H1 (cell line): Measurements from ENCODE around the gene SOX13. TPM values are rescaled to one million over a fixed set of nuclear protein-coding genes. Genes with fewer than 3 reads are reported as not detected.

ENCODE experiments used
- CTCF ChIA-PET: fragments of 300-600 bp; sonication (Branson Sonifier 250); formaldehyde crosslinking; loops from one replicate; lab custom pipeline; 2021; ENCODE audit not compliant: partially characterized antibody; lab: Charles Lee
- POLR2A ChIA-PET: fragments of 300-600 bp; sonication (Branson Sonifier 250); formaldehyde crosslinking; loops from one replicate; lab custom pipeline; 2021; ENCODE audit warnings: inconsistent platforms; ENCODE audit not compliant: partially characterized antibody; lab: Charles Lee
- DNase-seq, 2 experiments: peaks; one replicate each; pipeline versions ENCODE4 v3.0.0 to v3.0.0-alpha.2; 2010 to 2022; ENCODE audit warnings: low spot score in 2 of 2, low read depth in 1 of 2, mixed read lengths in 1 of 2
- FAIRE-seq: peaks from 2 replicates; lab custom pipeline; 2011; peaks lifted over from hg19 to GRCh38; lab: Jason Lieb, UNC
- H2AFZ ChIP-seq: 2 replicates; pipeline ENCODE4 v1.8.1; 2012; ENCODE audit warnings: low read length, inconsistent platforms
- H2AK5ac ChIP-seq: 2 replicates; pipeline ENCODE4 v1.6.1; 2013; ENCODE audit warnings: low read depth, low read length
- H2BK120ac ChIP-seq: replicated peaks from 2 replicates; pipeline ENCODE3; 2013; ENCODE audit warnings: low read depth, low read length, inconsistent platforms
- H2BK12ac ChIP-seq: 2 replicates; pipeline ENCODE4 v1.6.1; 2013; ENCODE audit warnings: low read depth, low read length
- H2BK15ac ChIP-seq: 2 replicates; pipeline ENCODE4 v1.6.1; 2013; ENCODE audit warnings: low read length
- H2BK20ac ChIP-seq: 2 replicates; pipeline ENCODE4 v1.6.1; 2013; ENCODE audit warnings: low read length
- H2BK5ac ChIP-seq: 2 replicates; pipeline ENCODE4 v1.6.1; 2013; ENCODE audit warnings: low read depth, low read length
- H3K14ac ChIP-seq: 2 replicates; pipeline ENCODE4 v1.6.1; 2013; ENCODE audit warnings: inconsistent platforms; ENCODE audit not compliant: insufficient read length
- H3K18ac ChIP-seq: 2 replicates; pipeline ENCODE4 v1.6.1; 2013; ENCODE audit warnings: low read length; ENCODE audit errors: extremely low read depth
- H3K23ac ChIP-seq: 2 replicates; pipeline ENCODE4 v1.6.1; 2013; ENCODE audit warnings: inconsistent platforms; ENCODE audit not compliant: insufficient read length
- H3K23me2 ChIP-seq: 2 replicates; pipeline ENCODE4 v1.6.1; 2013; ENCODE audit warnings: low read depth, low read length
- H3K27ac ChIP-seq: 2 replicates; pipeline ENCODE4 v1.6.1; 2011; ENCODE audit warnings: low read depth, low read length, inconsistent platforms
- H3K27me3 ChIP-seq, 4 experiments: replicated peaks in 1 of 4; 1 replicate in 1 of 4; 2 replicates in 3 of 4; pipeline versions ENCODE4 v1.6.1 to v1.8.1; 2011 to 2013; ENCODE audit warnings: low read length in 3 of 4, mild to moderate bottlenecking in 3 of 4, inconsistent platforms in 2 of 4, mixed read lengths in 2 of 4, moderate library complexity in 1 of 4; ENCODE audit not compliant: control insufficient read depth in 3 of 4, insufficient read depth in 3 of 4; ENCODE audit errors: extremely low read depth in 1 of 4
- H3K36me3 ChIP-seq, 4 experiments: 2 replicates each; pipeline versions ENCODE4 v1.6.1 to v1.8.1; 2011 to 2013; ENCODE audit warnings: mild to moderate bottlenecking in 4 of 4, low read length in 3 of 4, moderate library complexity in 2 of 4, control low read depth in 1 of 4, inconsistent platforms in 1 of 4; ENCODE audit not compliant: insufficient read depth in 4 of 4, control insufficient read depth in 2 of 4
- H3K4ac ChIP-seq: replicated peaks from 2 replicates; pipeline ENCODE3; 2013; ENCODE audit warnings: low read length, low read depth, mixed read lengths, inconsistent platforms; ENCODE audit not compliant: insufficient read length
- H3K4me1 ChIP-seq, 4 experiments: replicated peaks in 1 of 4; 1 replicate in 1 of 4; 2 replicates in 3 of 4; pipeline versions ENCODE4 v1.6.1 to v1.8.1; 2011 to 2013; ENCODE audit warnings: low read length in 3 of 4, inconsistent platforms in 2 of 4, mixed read lengths in 1 of 4; ENCODE audit not compliant: insufficient read depth in 4 of 4, control insufficient read depth in 3 of 4
- H3K4me2 ChIP-seq, 2 experiments: 2 replicates each; pipeline versions ENCODE4 v1.6.1 to v1.8.1; 2011 to 2013; ENCODE audit warnings: low read depth in 2 of 2, low read length in 2 of 2, control low read depth in 1 of 2, inconsistent platforms in 1 of 2, mild to moderate bottlenecking in 1 of 2; ENCODE audit not compliant: insufficient read depth in 1 of 2
- H3K4me3 ChIP-seq, 4 experiments: fragments of 200-600, 300-600 bp in 1 of 4; sonication (generic), shearing (Covaris generic), sonication (Bioruptor Twin) in 1 of 4; 2 replicates each; pipeline versions ENCODE4 v1.5.1 to v1.8.1; 2011 to 2016; ENCODE audit warnings: low read length in 4 of 4, low read depth in 3 of 4, control low read depth in 2 of 4, inconsistent platforms in 2 of 4, mild to moderate bottlenecking in 2 of 4, mixed read lengths in 1 of 4, moderate library complexity in 1 of 4; ENCODE audit not compliant: insufficient read depth in 2 of 4; ENCODE audit errors: extremely low read depth in 1 of 4
- H3K56ac ChIP-seq: replicated peaks from 2 replicates; pipeline ENCODE3; 2013; ENCODE audit warnings: low read depth, mild to moderate bottlenecking, mixed read lengths, low read length, inconsistent platforms; ENCODE audit not compliant: insufficient read length
- H3K79me1 ChIP-seq: 2 replicates; pipeline ENCODE4 v1.6.1; 2013; ENCODE audit warnings: low read depth, low read length, control low read depth
- H3K79me2 ChIP-seq, 2 experiments: 2 replicates each; pipeline versions ENCODE4 v1.6.1 to v1.8.1; 2012 to 2013; ENCODE audit warnings: low read length in 2 of 2, mild to moderate bottlenecking in 2 of 2, inconsistent platforms in 1 of 2; ENCODE audit not compliant: insufficient read depth in 2 of 2, control insufficient read depth in 1 of 2
- H3K9ac ChIP-seq, 4 experiments: replicated peaks in 1 of 4; 1 replicate in 1 of 4; 2 replicates in 3 of 4; pipeline versions ENCODE4 v1.6.1 to v1.8.1; 2011 to 2013; ENCODE audit warnings: low read depth in 3 of 4, low read length in 3 of 4, control low read depth in 2 of 4, mild to moderate bottlenecking in 2 of 4, moderate library complexity in 2 of 4, inconsistent platforms in 1 of 4; ENCODE audit errors: extremely low read depth in 1 of 4
- H3K9me3 ChIP-seq, 2 experiments: 2 replicates each; pipeline versions ENCODE4 v1.6.1 to v1.8.1; 2012 to 2013; ENCODE audit warnings: mild to moderate bottlenecking in 2 of 2, moderate library complexity in 2 of 2, control low read depth in 1 of 2, inconsistent platforms in 1 of 2, low read depth in 1 of 2, low read length in 1 of 2, mixed read lengths in 1 of 2; ENCODE audit not compliant: insufficient read depth in 2 of 2
- H4K20me1 ChIP-seq, 2 experiments: replicated peaks in 1 of 2; 2 replicates each; pipeline versions ENCODE3 to v1.8.1; 2011 to 2013; ENCODE audit warnings: inconsistent platforms in 2 of 2, low read length in 2 of 2, mild to moderate bottlenecking in 1 of 2; ENCODE audit not compliant: insufficient read depth in 2 of 2, control insufficient read depth in 1 of 2
- H4K5ac ChIP-seq: 2 replicates; pipeline ENCODE4 v1.6.1; 2013; ENCODE audit warnings: low read length, low read depth, mixed read lengths, inconsistent platforms; ENCODE audit not compliant: insufficient read length
- H4K8ac ChIP-seq: 2 replicates; pipeline ENCODE4 v1.8.0; 2013; ENCODE audit warnings: mild to moderate bottlenecking, moderate library complexity, low read length, inconsistent platforms; ENCODE audit not compliant: insufficient read depth; ENCODE audit errors: extremely low read depth
- H4K91ac ChIP-seq: replicated peaks from 2 replicates; pipeline ENCODE3; 2013; ENCODE audit warnings: low read length, mixed read lengths, inconsistent platforms; ENCODE audit not compliant: insufficient read length
- EZH2 ChIP-seq: fragments of 200-600 bp; sonication (generic); IDR thresholded peaks from 2 replicates; pipeline ENCODE4 v1.7.1; 2012; ENCODE audit warnings: low read depth, mild to moderate bottlenecking, moderate library complexity, low read length, inconsistent platforms; ENCODE audit not compliant: severe bottlenecking
- FOSL1 ChIP-seq: IDR thresholded peaks from 2 replicates; pipeline ENCODE4 v1.6.1; 2011; ENCODE audit warnings: mild to moderate bottlenecking, low read depth, low read length, moderate library complexity; ENCODE audit not compliant: insufficient read depth
- KDM1A ChIP-seq: fragments of 200-600, 300-600 bp; sonication (generic); IDR thresholded peaks from 2 replicates; pipeline ENCODE4 v1.7.1; 2016; ENCODE audit warnings: mild to moderate bottlenecking, low read length, borderline replicate concordance
- WGBS, 2 experiments: shearing (Covaris generic) in 1 of 2; methylation state at CpG; one replicate each; pipeline versions ENCODE4 v1.1.6 to v1.1.7; 2013 to 2015; ENCODE audit warnings: low lambda C conversion rate in 2 of 2, mixed read lengths in 2 of 2, inconsistent platforms in 1 of 2, low coverage in 1 of 2, missing lambda C conversion rate in 1 of 2; ENCODE audit not compliant: insufficient replicate concordance in 2 of 2, insufficient coverage in 1 of 2, insufficient read length in 1 of 2; ENCODE audit errors: extremely low coverage in 1 of 2, missing lambda C conversion rate in 1 of 2; 5-methylcytosine and 5-hydroxymethylcytosine counted together
- polyA plus RNA-seq, 7 experiments: library from polyadenylated mRNA; depleted of rRNA in 3 of 7; stranded (reverse) in 5 of 7; unstranded in 2 of 7; fragments of >200 nt in 5 of 7; fragments of 200-250 nt in 2 of 7; gene quantifications; 1 replicate in 5 of 7; 2 replicates in 1 of 7; 4 replicates in 1 of 7; pipeline versions ENCODE4 v1.2.1 to v1.2.3, GENCODE V29; 2011 to 2013; ENCODE audit warnings: missing spikeins in 2 of 7, mixed read lengths in 2 of 7
- total RNA-seq: library from RNA; stranded (reverse); fragmentation: NEBNext Ultra II Directional; extraction: Animal tissue kit (Norgen Biotek cat#: 25700); gene quantifications from 2 replicates; pipeline ENCODE4 v1.2.1, GENCODE V29; 2021

SOX13 gene
- total and polyA plus RNA-seq, 2 of the 8 experiments (the other 6 are each of a cell fraction or from before 2014, with no cell fraction given) = 113 to 173 TPM

GRCh38 chr1:204154568-204155255, 81.8 kb downstream of the SOX13 start:
- Histone ChIP-seq H4K8ac (no peak overlapping the region), H2BK15ac (no peak overlapping the region), H3K79me1 (no peaks in the 10 kb centered on the region), H3K27ac (no peak overlapping the region), H4K20me1 (no peaks in the 10 kb centered on the region), H2AK5ac (no peak overlapping the region), H3K23me2 (peaks cover 12% of the 10 kb centered on the region; the same call in 1 of the 2 replicates), H2BK5ac (no peak overlapping the region), H3K4ac (no peak overlapping the region), H3K23ac (no peak overlapping the region), H2BK120ac (no peak overlapping the region), H3K9me3 (no peaks in the 10 kb centered on the region), H3K9ac (no peak overlapping the region), H3K79me2 (no peaks in the 10 kb centered on the region), H3K4me2 (no peak overlapping the region), H3K36me3 (no peaks in the 10 kb centered on the region), H3K14ac (no peak overlapping the region), H4K91ac (no peak overlapping the region), H3K56ac (no peak overlapping the region), H2BK12ac (no peak overlapping the region; the same call in 1 of the 2 replicates), H4K5ac (no peak overlapping the region), H3K27me3 (peaks cover 0 to 21% (median 17%) of the 10 kb centered on the region in 4 experiments; a peak in 5 of 7 replicates), H3K4me3 (no peak overlapping the region), H3K4me1 (peaks cover 0 to 18% (median 11%) of the 10 kb centered on the region in 4 experiments; a peak in 6 of 7 replicates), H2BK20ac (no peak overlapping the region), H2AFZ (no peak overlapping the region), H3K18ac (no peak overlapping the region)
- no peak for DNase-seq
- WGBS, 2 experiments = 92% methylated on average over 15 of the region's 15 CpGs; no CpG with 5 or more reads in 1 of the 2 experiments
- POLR2A ChIA-PET = interaction anchor here (0.7 to 0.8 kb wide), 2 partner anchors 17 to 24 kb away, joined by 3 read pairs; no protein-coding TSS in a partner anchor
- TF ChIP-seq EZH2 = no peak
- TF ChIP-seq FOSL1 = no peak
- no peak for TF ChIP-seq KDM1A
- FAIRE-seq = no peak
- CTCF ChIA-PET = interaction anchor here (0.7 to 18.7 kb wide), 16 partner anchors 8 to 1367 kb away, joined by 3 to 360 read pairs (median 4); partner anchors contain the start of genes KISS1 and REN
